GM19035 (cell line): ENCODE results near the gene IL6ST.
A peak's percentile ranks its signal among the peaks of the same experiment; 100 is the strongest.
"Not testable (repeated sequence)": the region's sequence is repeated elsewhere in the genome, so short reads cannot be mapped to it uniquely, and the experiment has no call there.

Experiments
- ATAC-seq: cut with Tn5 transposase; IDR thresholded peaks from one replicate; pipeline ENCODE4 v1.9.1; 2021; ENCODE audit not compliant: unreplicated experiment

IL6ST gene

GRCh38 chr5:56006094-56006493 is 11.3 kb upstream of the IL6ST start:
- no peak for ATAC-seq

GRCh38 chr5:56004874-56005273 is 10.1 kb upstream of the IL6ST start:
- no peak for ATAC-seq

DNA sequence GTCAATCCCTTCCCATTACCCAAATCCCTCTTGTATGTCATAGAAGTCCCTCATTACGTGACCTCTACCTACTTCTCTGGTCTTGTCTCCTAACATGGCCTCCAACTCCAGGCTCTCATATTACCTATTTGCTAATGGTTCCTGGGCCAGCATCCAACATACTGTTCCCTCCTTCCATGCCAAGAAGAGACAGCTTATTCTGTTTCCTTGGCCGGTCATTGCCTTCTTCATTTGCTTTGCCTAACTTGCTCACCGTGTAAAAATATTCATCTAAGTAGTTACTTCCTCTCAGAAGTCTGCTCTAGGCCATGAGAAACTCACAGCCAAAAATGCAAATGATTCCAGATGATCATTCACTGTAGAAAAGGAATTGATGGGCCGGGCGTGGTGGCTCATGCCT is 8.9 kb upstream of the IL6ST start:
- ATAC-seq: no peak

DNA sequence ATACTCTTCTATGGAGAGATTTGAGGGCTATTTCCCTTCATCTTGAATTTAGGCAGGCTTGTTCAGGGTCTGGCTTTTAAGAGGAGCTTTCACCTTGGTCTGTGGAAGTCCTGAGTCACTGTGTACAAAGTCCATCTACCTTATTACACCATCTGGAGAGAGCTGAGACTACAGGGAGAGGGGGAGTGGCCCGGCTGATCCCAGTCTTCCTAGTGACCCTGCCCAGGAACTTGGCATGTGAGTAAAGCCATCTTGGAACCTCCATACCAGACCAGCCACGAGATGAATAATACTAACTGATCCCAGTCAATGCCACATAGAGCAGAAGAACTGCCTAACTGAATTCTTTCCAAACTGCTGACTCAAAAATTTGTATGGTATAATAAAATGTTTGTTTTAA is 8.4 kb upstream of the IL6ST start:
- ATAC-seq: no peak

DNA sequence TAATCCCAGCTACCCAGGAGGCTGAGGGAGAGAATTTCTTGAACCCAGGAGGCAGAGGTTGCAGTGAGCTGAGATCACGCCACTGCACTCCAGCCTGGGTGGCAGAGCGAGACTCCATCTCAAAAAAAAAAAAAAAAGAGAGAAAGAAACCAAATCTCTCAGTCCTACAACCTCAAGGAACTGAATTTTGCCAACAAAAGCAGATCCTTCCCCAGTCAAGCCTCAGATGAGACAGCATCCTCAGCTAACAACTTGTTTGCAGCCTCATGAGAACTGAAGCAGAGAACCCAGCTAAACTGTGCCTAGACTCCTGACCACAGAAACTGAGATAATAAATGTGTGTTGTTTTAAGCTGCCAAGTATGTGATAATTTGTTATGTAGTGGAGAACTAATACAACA is 7.5 kb upstream of the IL6ST start:
- ATAC-seq: no peak

- not testable (repeated sequence) for ATAC-seq
Observed at GRCh38 chr5:56000221-56000620, 5.5 kb upstream of the IL6ST start.

- no peak for ATAC-seq
Observed at GRCh38 chr5:55998966-55999365, 4.2 kb upstream of the IL6ST start.

- ATAC-seq: no peak
Observed at GRCh38 chr5:55997742-55998351, 3.1 kb upstream of the IL6ST start.

GRCh38 chr5:55994998-55995914 is 493 bp upstream of the IL6ST start:
- ATAC-seq: peak; percentile 95

GRCh38 chr5:55993731-55994494 is 850 bp downstream of the IL6ST start:
- ATAC-seq: no peak

- no peak for ATAC-seq
Observed at GRCh38 chr5:55993013-55993412, 1.8 kb downstream of the IL6ST start.

DNA sequence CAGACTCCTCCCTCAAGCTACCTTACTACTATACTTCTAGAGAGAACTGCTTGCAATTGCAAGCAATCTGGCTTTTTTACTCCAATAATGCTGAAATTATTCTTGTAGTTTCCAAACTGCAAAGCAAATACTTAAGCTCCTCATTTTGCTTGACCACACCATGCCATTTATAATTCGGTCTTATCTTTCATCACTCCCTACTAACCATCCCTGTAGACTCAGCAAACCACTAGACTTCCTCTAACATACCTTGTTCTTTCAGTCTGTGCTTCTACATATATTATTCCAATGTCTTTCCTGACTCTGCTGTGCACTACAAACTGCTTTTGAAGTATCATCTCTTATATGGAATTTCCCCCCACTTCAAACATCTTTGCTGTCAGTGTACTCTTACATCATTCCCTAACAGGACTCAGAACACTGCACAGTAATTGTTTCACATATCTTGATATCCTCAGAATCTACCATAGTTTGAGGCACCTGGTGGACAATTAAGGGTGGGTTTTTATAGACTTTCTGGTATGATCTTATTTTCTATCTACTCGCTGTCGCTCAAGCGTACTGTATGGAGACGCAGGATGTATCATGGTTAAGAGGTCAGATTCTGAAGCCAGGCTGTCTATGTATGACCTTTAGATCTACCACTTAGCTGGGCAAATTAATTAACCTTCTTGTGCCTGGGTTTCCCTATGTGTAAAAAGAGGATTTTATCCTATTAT is 2.8 kb downstream of the IL6ST start:
- ATAC-seq: no peak

- ATAC-seq: not testable (repeated sequence)
Observed at GRCh38 chr5:55990895-55991294, 3.9 kb downstream of the IL6ST start.

DNA sequence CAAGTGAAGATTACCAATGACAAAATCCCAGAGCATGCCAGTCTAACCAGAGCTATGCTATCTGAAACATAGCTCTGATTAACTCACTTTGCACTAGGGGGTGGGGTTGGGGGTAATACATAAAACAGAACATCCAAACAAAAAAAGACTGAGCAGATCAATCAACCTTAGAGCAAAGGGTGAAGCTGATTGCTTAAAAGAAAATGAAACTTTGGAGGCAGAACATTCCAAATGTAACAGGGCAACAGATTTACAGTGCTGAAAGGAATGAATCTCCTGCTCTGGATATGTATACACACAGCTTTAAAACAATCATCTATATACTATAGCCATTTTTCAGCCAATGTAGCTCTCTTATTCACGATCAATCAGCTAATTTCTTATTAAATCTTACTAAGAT is 4.9 kb downstream of the IL6ST start:
- no peak for ATAC-seq

GRCh38 chr5:55988979-55989638 is 5.7 kb downstream of the IL6ST start:
- no peak for ATAC-seq

DNA sequence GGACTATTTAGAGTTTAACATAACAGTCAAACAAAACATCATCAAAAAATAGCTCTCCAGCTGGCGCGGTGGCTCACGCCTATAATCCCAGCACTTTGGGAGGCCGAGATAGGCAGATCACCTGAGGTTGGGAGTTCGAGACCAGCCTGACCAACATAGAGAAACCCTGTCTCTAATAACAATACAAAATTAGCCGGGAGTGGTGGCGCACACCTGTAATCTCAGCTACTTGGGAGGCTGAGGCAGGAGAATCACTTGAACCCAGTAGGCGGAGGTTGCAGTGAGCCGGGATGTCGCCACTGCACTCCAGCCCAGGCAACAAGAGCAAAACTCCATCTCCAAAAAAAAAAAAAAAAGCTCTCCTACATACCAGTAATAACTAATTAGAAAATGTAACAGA is 6.3 kb downstream of the IL6ST start:
- not testable (repeated sequence) for ATAC-seq

DNA sequence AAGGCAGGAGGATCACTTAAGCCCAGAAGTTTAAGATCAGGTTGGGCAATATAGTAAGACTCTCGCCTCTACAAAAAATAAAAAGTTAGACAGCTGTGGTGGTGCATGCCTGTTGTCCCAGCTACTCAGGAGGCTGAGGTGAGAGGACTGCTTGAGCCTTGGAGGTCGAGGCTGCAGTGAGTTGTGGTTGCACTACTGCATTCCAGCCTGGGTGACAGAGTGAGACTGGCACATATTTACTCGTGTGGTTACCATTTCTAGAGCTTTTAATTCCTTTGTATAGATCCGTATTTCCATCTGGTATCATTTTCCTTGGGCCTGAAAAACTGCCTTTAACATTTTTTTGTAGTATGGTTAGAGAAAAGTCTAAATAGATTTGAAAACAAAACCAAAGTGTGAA is 7.8 kb downstream of the IL6ST start:
- no peak for ATAC-seq

- no peak for ATAC-seq
Observed at GRCh38 chr5:55985181-55985580, 9.6 kb downstream of the IL6ST start.

GRCh38 chr5:55983986-55984385 is 10.8 kb downstream of the IL6ST start:
- ATAC-seq: no peak

- no peak for ATAC-seq
Observed at GRCh38 chr5:55982957-55983381, 11.8 kb downstream of the IL6ST start.

GRCh38 chr5:55973296-55973695 is 21.5 kb downstream of the IL6ST start:
- no peak for ATAC-seq
